NCI-H226 (cell line): ENCODE measurements around the gene OR4Q3.
"Not testable (repeated sequence)": the region's sequence is repeated elsewhere in the genome, so short reads cannot be mapped to it uniquely, and the experiment has no call there.

Source experiments
- DNase-seq: peaks from one replicate; pipeline ENCODE4 v3.0.0-alpha.2; 2015

OR4Q3 gene

DNA sequence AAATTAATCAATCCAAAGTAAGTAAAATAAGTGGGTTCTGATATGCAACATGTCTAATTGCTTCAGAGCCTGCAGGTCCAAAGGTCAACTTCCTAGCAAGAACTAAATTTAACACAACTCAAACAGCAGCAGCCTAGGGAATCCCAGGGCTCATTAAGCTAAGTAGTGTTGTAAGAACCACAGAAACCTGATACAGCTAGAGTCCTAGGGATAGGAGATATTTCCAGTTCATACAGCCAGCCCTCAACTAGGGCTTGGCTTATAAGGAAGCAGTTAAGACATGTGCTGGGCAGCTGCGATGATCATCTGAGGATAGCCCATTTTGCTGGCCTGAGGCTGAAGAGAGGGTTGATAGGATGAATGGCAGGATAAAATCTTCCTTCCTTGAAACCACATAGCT lies at the start of gene OR4Q3:
Gene OR4Q3 (plus strand): TSS at position 316 of the 400 bp plus-strand sequence.
- peak; percentile 19 for DNase-seq

DNA sequence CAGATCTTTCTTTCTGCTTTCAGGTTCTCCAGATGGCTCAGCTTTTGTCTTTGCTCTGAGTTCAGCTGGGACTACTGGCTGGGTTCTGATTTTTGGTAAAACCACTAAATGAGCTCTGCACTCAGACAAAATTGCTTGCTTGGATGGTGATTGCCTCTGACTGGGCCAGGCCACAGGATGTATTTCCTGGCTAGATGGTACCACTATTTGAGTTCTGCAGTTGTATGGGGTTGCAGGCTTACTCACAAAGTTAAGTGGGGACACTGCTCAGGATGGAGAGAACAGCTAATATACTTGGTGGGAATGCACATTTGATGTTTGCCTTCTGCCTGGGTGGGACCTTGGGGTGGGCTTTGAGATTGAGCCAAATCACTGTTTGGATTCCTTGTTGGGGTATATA lies 14.0 kb upstream of the OR4Q3 start:
- no peak for DNase-seq

GRCh38 chr14:19729763-19730162 lies 13.6 kb upstream of the OR4Q3 start:
- DNase-seq: no peak

GRCh38 chr14:19733893-19734292 lies 9.5 kb upstream of the OR4Q3 start:
- DNase-seq: not testable (repeated sequence)

GRCh38 chr14:19752316-19752715 lies 8.9 kb downstream of the OR4Q3 start:
- DNase-seq: not testable (repeated sequence)

- DNase-seq: peak; percentile 89
Measured at GRCh38 chr14:19754172-19754571, 10.8 kb downstream of the OR4Q3 start.

DNA sequence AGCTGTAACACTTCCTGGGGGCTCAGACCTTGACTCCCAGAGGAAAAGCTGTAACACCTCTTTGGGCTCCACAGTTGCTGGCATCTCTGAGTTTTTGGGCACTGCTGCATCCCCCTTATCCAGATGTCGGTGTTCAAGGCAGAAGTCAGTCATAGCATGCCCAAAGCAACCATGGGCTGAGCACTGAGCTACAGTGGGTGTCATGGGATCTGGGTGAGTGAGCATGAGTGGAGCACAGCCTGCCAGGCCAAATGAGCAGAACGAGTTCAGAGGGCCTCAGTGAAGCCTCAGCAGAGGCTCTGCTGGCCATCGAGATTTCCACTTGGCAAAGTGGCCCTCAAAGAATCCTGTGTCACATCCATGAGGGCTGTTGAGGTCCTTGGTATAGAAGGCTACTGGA lies 28.1 kb downstream of the OR4Q3 start:
- DNase-seq: not testable (repeated sequence)

DNA sequence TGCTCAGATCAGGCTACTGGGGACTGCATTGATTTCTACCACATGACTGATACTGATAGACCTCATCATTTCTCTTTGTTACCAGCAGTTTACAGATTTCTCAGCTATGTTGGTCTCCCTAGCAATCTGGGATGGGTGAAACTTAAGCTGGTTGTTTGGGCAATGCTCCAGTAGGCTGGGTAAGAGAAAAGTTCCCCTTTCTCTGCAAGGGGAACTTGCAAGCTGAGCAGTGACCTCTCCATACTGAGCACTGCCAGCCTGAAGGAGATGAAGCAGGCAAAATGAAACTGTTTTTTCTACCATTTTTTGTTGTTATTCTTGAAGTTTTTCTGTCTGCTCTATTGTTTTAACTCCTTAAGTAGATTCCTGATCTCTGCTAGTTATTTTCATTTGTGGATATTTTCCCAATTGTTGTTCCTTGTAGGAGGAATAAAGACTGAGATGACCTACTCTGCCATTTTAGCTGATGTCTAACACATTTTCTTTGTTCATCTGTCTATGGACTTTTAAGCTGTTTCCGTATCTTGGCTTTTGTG lies 28.6 kb downstream of the OR4Q3 start:
- DNase-seq: no peak

DNA sequence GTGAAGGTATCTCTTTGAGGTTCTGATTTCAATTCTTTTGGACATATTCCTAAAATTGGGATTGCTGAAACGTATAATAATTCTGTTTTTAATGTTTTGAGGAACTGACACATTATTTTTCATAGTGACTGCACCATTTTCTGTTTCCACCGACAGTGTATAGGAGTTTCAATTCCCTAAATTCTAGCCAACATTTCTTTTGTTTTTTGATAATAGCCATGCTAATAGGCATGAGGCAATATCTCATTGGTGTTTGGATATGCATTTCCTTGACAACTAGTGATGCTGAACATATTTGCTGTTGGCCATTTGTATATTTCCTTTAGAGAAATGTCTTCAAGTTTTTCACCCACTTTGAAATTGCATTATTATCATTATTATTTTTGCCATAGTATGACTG lies 29.1 kb downstream of the OR4Q3 start:
- not testable (repeated sequence) for DNase-seq

- not testable (repeated sequence) for DNase-seq
Measured at GRCh38 chr14:19773204-19773603, 29.8 kb downstream of the OR4Q3 start, which contains the start of gene OR4M1. TSS of gene OR4M1 (plus strand) at chr14:19773504. CDS start at chr14:19780323, 6,819 bp downstream.

DNA sequence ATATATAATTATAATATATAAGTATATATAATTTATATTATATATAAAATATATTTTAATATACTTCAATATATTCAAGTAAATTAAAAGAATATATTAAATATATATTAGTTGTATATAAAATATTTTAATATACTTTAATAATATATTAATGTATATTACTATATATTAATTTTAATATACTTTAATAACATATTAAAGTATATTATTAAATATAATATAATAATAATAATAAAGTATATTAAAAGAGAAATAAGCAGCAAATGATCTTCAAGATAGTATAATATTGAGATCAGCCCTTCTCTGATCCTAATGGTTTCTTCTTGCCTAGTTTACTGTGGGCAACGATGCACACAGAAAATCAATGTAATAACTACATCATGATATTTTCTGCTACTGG lies 32.2 kb downstream of the OR4Q3 start:
- DNase-seq: no peak

GRCh38 chr14:19785848-19786247 lies 42.5 kb downstream of the OR4Q3 start:
- DNase-seq: not testable (repeated sequence)

DNA sequence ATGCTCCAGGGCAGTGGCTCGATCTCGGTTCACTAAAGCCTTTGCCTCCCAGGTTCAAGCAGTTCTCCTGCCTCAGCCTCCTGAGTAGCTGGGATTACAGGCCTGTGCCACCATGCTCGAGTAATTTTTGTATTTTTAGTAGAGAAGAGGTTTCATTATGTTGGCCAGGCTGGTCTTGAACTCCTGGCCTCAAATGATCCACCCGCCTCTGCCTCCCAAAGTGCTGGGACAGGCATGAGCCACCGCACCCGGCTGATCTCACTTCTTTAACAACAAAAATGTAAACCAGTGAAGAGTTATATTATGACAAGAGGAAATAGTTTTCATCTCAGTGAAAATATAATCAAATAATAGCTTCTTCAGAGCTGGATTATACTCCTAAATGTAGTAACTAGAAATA lies 43.9 kb downstream of the OR4Q3 start:
- not testable (repeated sequence) for DNase-seq

GRCh38 chr14:19788150-19788549 lies 44.8 kb downstream of the OR4Q3 start:
- DNase-seq: not testable (repeated sequence)

DNA sequence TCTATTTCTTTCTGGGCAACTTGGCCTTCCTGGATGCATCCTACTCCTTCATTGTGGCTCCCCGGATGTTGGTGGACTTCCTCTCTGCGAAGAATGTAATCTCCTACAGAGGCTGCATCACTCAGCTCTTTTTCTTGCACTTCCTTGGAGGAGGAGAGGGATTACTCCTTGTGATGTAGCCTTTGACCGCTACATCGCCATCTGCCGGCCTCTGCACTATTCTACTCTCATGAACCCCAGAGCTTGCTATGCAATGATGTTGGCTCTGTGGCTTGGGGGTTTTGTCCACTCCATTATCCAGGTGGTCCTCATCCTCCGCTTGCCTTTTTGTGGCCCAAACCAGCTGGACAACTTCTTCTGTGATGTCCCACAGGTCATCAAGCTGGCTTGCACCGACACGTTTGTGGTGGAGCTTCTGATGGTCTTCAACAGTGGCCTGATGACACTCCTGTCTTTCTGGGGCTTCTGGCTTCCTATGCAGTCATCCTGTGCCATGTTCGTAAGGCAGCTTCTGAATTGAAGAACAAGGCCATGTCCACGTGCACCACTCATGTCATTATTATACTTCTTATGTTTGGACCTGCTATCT lies 53.2 kb downstream of the OR4Q3 start:
- DNase-seq: not testable (repeated sequence)
